GM18873 (cell line): ENCODE data around the gene TECPR2.

Experiments used
- ATAC-seq: cut with Tn5 transposase; IDR thresholded peaks from one replicate; pipeline ENCODE4 v1.9.1; 2021; ENCODE audit warnings: mild to moderate bottlenecking, moderate library complexity, moderate number of reproducible peaks; ENCODE audit not compliant: unreplicated experiment, low FRiP score

TECPR2 gene

DNA sequence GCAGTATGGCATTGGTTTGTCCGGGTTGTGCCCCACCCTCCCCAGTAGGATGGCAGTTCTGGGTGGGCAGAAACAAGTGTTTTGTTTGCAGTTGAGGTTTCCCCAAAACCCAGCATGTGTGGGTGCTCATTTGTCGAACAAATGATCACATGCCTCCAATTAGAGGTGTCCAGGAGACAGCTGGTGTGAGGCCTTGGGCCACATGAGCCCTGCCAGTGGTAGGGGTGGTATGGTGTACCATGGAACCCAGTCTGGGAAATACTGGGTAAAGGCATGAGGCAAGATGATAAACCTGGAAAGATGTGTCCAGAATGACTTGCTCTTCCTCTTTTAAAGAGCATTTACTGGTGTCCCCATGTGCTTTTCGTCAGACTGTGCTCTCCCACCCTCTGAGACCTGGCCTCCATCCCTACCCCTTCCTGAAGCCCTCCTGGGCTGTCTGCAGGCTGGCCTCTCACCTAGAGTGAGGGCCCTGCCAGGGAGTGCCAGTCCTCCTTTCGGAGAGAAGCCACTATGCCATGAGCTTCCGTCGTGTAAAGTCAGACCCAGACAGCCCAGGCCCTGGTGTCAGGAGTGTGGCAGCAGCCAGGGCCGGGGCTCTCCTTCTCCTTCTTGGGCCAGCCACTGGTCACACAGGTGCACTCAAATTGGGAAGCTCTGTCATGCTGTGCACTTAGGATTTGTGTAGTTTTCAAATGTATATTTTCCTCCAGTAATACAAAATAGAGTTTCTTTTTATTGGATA, 129.2 kb downstream of the TECPR2 start:
- ATAC-seq, result no peak

DNA sequence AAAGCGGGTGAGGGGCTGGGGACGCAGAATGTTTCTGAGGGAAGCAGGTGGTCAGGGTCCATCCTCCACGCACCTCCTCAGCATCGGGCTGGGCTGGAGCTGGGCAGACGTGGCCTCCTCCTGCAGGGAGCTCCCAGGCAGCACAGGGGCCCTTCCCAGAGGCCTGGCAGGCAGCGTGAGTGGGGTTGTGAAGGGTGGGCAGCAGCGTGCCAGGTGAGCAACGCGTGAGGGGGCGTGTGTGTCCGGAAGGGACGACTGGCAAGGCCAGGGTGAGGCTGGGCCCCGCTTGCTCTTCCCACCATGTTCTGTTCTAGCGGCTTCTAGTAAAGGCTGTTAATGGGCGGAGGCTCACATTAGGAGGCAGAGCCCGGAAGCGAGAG, 129.8 kb downstream of the TECPR2 start:
- ATAC-seq, result no peak

DNA sequence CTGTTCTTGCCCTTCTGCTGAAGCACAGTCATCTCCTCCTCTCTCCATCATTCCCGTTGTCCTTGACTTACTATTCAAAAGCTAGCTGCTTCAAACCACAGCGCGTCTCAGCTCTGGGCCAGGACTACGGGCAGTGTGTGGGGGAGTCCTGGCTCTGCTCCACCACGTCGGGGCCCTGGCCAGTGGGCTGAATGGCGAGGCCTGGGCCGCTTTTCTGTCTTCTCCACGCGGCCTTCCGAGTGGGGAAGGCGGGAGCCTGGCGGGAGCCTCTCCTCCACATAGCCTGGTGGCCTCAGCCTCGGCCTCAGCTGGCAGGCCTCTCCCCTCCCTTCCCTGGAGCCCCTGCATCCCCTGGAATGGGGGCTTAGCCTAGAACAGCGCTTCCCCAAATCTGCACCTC, 130.4 kb downstream of the TECPR2 start:
- ATAC-seq, result no peak

DNA sequence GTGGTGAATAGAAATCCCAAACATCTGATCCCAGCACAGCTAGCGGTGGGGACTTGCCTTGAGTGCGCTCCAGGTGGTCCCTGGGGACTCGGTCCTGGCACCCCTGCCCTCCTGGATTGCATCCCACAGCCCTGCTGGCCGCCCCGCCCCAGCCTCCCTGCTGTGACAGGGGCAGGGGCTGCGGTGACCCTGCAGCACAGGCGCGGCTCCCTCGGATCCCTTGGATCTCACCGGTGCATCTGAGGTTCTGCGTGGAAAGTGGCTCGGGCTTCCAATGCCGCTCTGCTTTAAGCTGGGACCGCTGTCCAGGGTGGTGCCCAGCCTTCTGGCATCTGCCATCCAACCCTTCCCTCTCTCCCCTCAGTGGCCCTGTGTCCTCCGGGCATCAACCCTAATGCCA, 130.8 kb downstream of the TECPR2 start:
- ATAC-seq, result no peak

DNA sequence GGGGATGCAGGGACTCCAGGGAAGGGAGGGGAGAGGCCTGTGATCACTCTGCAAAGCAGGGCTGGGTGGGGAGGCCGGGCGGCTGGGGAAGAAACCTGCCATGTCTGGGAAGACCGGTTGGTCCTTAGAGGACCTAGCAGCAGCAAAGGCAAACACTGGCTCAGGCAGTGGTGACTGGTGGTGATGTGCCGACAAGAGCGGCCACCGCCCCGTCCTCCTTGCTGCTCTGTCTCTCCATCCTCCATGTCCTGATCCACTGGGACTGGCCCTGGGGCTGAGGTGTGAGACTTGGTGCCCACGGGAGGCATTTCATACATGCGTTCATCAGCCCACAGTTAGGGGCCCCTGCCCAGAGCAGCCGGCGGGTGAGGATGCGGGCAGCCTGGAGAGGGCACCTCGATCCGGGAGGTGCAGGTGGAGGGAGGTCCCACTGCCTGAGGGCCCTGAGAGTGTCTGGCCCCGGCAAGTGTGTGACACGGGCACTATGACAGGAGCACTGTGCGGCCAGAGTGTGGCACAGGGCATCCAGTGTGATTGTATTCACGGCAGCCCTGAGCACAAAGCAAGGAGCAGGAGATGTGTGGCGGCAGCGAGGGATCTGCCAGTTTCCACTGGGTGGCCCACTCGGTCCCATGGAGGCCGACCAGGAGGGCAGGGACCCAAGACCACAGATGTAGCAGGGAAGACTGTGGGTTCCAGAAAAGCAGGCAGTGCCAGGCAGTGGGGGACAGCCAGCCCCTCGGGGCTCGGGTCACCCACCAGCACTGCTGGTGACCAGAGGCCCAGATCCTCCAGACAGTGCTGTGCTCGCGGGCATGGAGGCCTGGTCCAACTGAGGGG, 133.0 kb downstream of the TECPR2 start:
- ATAC-seq, result no peak

DNA sequence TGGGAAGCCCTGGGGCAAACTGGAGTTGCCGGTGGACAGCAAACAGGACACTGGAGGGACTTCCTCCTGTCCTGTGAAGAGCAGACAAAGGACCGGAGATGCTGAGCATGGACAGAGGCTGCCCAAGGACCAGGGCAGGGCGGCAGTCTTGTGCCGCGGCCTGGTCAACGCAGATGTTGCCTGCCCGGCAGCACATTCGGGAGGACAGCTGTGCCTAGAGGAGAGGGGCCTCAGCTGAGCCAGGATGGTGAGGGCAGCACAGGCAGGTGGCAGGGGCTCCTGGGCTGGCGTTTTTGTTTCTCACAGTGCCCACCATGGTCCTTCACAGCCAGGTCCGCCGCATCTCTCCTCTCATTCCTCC, 133.6 kb downstream of the TECPR2 start:
- ATAC-seq, result no peak

DNA sequence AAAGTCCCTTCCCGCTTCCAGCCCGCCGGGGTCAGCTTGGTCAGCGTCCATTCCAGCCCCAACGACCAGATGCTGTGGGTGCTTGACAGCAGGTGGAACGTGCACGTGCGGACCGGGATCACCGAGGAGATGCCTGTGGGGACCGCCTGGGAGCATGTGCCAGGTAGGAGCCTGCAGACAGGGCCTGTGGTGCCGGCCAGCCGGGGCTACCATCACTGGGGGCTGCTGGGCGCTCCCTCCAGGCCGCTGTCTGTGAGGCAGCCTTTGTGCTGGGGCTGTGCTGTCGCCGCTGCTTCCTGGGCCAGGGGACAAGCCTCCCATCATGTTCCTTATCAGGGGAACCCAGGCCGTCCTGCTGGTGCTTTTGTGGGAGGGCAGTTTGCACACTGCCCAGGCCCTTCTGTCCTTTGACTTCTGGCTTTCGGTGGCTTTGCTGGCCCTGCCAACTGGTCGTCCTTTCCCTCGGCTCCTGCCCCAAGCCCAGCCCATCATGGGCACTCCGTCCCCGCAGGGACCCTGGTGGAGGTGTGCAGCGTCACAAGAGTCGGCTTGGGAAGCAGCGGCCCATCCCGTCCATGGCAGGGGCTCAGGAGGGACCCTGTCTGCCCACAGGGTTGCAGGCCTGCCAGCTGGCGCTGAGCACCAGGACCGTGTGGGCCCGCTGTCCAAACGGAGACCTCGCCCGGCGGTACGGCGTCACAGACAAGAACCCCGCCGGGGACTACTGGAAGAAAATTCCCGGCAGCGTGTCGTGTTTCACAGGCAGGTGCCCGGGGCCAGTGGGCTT, 134.4 kb downstream of the TECPR2 start:
- no peak for ATAC-seq

DNA sequence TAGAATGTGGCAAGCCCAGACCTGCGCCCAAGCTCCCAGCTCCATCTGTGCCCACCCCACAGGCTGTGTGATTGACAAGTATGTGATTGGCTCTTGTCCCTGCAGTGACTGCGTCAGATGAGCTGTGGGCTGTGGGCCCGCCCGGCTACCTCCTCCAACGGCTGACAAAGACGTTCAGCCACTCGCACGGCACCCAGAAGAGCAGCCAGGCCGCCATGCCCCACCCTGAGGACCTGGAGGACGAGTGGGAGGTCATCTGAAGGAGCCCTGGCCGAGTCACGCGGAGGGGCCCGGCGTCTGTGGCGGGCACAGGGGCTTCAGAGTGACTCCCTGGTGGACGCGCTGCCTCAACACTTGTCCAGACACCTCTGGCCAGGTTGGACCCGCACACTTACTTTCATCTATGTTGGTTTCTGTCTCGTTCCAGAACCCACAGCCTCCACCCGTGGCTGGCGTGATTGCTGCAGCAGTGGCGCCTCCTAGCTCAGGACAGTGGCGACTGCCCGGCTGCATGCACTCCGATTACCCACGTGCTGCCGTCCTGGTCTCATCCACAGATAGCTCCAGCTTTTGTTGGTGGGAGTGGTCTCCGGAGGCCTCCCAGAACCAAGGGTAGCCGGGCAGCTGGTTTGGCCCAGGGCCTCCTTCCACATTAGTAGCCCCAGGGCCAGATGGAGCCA, 135.4 kb downstream of the TECPR2 start:
- ATAC-seq, result no peak

DNA sequence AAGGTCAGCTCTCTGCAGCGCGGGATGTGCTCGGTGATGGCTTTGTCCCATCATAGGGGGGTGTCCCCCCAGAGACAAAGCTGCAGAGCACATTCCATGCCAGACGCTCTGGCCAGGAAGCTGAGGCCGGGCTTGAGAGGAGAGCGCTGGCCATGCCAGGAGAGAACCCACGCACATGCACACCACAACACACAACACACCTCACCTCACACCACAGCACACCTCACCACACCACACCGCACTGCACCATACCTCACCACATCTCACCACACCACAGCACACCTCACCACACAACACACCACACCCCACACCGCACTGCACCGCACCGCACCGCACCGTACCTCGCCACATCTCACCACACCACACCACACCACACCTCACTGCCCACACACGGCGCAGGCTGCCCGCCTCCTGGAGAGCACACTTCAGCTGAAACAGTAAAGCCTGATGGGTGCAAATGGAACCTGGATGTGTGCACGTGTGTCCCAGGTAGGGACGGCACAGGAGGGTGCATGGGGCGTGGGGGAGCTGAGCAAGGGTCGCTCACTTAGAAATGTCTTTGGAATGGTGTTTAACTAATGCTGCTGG, 136.0 kb downstream of the TECPR2 start:
- no peak for ATAC-seq

DNA sequence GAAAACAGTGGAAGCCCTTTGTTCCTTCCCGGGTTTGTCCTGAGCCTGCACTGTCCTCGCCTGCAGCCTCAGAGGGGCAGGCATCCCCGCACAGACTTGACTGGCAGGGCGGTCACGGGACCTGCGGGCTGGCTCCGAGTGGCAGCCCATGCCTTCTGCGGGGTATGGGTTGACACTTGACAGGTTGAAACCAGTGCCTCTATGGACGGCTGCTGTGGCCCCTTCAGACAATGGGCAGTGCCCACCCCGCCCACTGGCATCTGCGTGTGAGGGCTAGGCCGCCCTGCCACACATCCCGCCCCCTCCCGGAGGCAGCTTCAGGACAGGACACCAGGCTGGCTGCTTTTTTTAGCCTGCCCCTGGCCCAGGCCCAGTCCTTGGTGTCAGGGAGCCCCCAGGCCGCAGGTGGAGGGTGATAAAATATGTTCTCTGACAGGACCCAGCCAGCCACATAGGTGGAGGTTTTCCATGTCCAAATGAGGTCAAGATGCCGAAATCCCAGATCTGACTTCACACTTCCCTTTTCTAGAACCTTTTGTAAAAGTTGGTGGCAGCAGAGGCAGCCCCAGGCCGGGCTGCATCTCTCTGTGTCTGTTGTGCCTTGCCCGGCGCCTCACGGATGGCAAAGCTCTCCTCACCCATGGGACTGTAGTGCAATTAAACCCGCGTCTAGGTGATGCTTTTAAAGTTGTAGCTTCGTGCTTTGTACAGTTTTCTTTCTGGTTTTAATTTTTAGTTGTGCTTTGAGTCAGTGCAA, 136.8 kb downstream of the TECPR2 start:
- ATAC-seq, result no peak

DNA sequence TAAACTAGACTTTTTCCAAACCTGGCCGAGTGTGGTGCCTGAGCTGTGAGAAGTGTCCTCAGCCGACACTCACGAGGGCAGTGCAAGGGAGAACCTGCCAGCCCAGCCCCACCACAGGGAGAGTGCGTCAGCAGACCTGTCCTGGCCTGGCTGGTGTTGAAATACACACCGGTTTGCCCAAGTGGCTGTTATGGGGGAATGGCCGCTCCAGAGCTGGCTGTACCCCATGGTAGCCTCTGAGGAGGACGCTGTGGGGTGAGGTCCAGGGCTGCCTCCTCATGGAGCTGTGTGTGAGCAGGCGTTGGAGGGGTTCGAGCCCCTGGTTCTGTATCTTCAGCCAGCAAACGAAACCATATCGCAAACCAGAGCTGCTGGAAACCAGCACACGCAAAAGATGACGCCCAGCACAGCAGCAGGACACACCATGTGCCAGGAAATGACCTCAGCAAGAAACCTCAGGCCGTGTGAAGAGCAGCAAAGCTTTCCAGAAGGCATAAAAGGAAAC, 137.5 kb downstream of the TECPR2 start:
- no peak for ATAC-seq

DNA sequence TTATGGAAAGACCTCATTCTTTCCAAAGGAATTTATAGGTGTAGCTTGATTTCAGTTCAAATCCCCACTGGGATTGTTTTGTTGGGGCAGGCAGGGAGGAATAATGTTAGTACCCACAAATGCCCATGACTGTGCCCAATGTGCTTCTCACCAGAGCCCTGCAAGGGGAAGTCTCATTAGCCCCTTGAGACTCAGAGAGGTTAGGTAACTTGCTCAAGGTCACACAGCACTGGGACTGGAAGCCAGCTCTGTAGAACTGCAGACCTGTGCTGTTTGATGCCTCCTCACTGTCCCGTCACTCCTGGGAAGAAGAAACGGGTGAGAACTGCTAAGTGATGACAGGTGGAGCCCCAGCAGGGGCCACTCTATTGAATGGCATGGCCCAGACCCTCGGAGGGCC, 138.0 kb downstream of the TECPR2 start:
- ATAC-seq, result no peak

DNA sequence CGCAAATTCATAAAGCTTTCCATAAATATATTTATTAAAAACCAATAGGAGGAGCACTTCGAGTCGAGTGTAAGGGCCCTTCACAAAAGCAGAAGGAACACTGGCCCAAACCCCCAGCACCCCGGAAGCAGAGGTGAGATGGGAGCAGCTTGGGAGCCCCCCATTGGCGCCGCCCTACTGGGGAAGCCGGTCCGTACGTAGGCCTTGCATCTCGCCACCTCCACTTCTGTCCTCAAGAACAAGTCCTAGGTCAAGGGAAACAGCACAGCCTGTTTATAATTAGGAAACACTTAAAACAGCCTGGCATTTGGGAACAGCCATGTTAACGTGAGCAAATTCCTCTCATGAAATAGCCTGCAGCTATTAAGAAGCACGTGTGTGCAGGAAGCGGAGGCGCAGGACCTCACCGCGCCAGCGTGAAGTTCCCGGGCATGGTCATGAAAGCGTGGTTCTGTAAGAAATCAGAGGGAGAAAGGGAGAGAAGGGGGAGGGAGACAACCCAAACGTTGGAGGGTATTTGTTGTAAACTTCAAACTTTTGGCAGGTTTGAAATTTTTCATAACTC, 139.1 kb downstream of the TECPR2 start:
- ATAC-seq, result no peak

DNA sequence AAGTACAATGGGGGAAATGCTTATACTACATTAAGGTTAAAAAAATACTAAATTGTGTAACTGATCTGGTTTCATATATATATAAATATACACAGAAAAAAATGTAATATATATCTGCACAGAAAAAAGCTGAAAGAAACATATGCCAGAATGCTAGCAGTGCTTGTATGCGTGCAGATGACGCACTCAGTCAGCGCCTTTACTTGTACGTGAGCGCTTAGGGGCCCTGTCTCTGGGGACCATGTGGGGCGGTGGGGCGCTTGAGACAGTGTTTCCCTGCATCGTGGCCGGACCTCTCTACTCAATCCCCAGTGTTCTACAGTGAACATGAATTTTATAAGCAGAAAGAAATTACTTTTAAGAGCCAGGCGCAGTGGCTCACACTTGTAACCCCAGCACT, 139.8 kb downstream of the TECPR2 start:
- ATAC-seq, result no peak

DNA sequence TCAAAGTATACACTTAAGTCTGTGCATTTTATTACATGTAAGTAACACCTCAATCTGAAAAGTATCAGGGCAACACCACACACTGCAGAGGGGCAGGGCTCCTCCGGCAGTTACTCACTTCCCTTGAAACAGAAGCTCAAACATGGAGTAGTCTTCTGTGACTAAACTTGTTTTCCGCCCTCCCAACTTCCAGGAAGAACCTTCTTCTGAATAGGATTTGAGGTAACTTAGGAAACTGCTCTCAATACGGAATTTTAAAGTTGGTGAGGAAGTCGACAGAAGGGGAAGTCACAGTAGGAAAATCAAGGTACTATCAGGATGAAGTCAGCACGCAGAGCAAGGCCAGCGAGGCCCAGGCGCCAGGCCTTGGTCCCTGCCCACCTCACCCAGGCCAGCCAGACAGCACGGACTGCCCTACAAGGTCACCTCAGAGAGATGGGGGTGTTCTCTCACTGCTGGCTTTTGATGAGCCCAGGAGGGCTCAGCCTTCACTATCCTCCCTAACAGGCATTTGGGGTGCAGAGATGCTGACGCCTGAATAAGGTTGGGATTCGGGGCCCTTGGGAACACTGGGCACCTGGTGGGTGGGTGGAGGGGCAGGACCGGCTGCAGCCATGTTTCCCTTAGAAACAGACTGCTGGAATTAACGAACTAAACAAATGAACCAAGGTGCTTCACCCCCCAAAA, 141.0 kb downstream of the TECPR2 start:
- ATAC-seq, result no peak

DNA sequence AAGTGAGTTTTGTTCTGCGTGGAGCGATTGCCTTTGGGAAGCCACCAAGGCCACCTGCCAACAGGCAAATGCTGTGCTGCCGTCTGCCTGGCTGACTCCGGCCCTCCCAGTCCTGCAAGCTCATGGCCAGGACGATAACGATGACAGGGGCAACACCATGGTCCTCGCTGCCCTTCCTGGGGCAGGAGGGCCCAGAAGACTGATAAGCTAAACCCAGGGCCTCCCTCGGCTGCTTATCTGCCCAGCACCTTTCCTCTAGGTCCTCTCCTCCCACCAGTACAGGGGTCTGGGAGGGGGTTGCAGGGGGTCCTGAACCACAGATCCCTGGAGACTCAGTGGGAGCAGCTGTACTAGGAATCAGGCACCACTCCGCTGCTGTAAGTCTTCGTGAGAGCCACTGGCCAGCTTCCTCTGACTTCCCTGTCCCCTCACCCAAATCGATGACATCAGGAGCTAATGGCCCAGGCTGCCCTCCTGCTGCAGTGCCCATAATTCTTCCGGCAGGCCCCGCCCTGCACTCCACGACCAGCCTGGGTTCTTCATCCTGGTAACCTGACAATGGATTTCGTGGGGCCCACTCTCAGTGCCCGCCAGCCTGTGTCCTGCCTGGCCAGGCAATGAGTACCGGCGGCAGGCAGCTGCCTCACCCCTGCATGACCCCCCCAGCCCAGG, 141.7 kb downstream of the TECPR2 start:
- no peak for ATAC-seq

DNA sequence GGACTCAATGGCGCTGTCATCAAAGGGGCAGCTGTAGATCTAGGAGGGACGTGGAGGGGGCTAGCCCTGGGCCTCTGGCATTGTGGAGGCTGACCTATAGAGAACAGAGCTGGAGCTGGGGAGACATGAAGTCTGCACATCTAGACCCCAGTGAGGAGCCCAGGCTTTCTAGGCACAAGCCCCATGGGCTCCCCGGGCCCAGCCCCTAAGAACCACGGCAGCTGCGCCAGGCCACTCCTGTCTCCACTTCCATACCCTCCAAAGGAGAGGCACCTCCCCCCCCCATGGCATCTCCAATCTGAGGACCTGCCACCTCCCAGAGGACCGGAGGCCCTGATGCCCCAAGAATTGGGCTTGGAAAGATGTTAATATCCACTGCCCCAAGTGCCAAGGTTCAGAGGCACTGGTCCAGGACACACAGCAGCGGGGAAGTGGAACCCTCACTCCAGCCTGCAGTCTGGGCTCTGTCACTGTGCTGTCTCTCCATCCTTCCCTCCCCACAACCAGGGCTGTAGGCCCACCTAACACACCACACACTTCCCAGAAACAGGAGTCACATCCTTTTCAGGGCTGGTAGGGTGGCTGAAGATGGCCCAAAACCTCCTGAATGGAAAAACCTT, 142.4 kb downstream of the TECPR2 start:
- no peak for ATAC-seq
